SK-MEL-5 (cell line): ENCODE results near the gene KRTAP10-9. TPM values are rescaled to one million over a fixed set of nuclear protein-coding genes. Genes with fewer than 3 reads are reported as not detected.
"Not testable (repeated sequence)": the region's sequence is repeated elsewhere in the genome, so short reads cannot be mapped to it uniquely, and the experiment has no call there.

Source experiments
- DNase-seq: peaks from one replicate; pipeline ENCODE4 v3.0.0-alpha.2; 2016; ENCODE audit warnings: low read depth, low spot score
- in situ Hi-C: cut with HindIII; loops from 2 replicates; pipeline ENCODE4 v1.10.0; 2016; ENCODE audit warnings: low sequenced_read_pairs, high pct_unique_total_duplicates, low pct_unique_long_range_greater_than_20kb
- polyA plus RNA-seq, 2 experiments: library from polyadenylated mRNA; depleted of rRNA; stranded (reverse); fragments of >200 nt; gene quantifications; 2 replicates each; pipeline ENCODE4 v1.2.3, GENCODE V29; 2015
- total RNA-seq: library from RNA; depleted of rRNA; stranded (reverse); fragments of >200 nt; shearing (Covaris generic); gene quantifications from 2 replicates; pipeline ENCODE4 v1.2.3, GENCODE V29; 2014; rRNA removed

KRTAP10-9 gene, protein sequence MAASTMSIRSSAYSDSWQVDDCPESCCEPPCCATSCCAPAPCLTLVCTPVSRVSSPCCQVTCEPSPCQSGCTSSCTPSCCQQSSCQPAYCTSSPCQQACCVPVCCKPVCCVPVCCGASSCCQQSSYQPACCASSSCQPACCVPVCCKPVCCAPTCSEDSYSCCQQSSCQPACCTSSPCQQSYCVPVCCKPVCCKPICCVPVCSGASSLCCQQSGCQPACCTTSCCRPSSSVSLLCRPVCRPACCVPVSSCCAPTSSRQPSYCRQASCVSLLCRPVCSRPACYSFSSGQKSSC
- not detected in 2 replicates for total RNA-seq
- not detected in 2 replicates for polyA plus RNA-seq (2015; cell fraction: cytosol; rRNA removed)
- polyA plus RNA-seq (2015; cell fraction: nucleus; rRNA removed): not detected in 2 replicates

DNA sequence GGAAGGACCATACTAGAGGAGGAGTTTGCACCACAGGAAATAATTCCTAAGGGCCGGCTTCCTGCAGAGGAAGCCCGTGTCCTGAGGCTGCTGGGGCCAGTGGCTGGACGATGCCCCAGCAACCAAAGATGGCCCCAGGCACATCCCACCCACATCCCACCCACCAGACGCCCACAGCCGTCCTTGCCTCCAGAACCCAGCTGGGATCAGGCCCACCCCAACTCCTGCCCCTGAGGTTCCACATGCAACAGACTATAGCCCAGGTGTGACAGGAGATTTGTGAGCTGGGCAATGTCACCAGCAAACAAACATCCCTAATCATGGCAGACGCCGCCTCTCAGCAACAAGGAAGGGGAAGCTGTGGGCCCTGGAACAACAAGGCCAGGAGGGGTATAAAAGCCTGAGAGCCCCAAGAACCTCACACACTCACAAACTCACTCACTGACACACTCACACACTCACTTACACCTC lies at the start of gene KRTAP10-9:
KRTAP10-9 (plus strand) TSS at position 421 of the 471 bp plus-strand sequence. CDS start 79 bp downstream, outside the sequence.
- no peak for DNase-seq
- in situ Hi-C loops: no loop called here

DNA sequence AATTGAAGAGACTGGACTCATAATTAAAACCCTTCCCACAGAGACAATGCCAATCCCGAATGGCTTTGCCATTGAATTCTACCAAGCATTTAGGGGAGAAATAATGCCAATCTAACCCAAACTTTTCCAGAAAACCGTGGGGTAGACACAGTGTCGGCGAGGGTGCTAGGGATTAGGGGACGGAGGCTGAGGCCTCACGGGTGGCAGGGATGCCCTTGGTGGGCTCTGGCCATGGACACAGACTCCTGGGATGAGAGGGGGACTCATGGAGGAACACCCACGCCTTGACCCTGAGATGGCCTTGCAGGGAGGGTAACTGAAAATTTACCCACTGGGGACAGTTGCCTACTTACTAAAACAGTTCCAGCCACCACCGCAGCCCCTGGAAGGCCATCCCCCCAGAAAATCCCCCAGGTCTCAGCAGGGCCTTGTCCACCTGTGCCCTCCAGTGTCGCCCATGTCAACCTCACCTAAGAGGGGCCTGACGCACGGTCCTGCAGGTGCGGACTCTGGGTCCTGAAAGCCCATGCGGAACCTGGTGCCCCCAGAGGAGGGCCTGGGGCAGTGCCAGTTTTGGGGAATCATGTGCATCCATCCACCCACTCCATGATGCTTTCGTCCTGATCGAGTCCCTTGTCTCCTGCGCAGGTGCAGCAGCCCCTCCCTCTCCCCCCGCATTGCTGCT lies 48.4 kb upstream of the KRTAP10-9 start:
- in situ Hi-C loops: no loop called here
- DNase-seq: no peak

DNA sequence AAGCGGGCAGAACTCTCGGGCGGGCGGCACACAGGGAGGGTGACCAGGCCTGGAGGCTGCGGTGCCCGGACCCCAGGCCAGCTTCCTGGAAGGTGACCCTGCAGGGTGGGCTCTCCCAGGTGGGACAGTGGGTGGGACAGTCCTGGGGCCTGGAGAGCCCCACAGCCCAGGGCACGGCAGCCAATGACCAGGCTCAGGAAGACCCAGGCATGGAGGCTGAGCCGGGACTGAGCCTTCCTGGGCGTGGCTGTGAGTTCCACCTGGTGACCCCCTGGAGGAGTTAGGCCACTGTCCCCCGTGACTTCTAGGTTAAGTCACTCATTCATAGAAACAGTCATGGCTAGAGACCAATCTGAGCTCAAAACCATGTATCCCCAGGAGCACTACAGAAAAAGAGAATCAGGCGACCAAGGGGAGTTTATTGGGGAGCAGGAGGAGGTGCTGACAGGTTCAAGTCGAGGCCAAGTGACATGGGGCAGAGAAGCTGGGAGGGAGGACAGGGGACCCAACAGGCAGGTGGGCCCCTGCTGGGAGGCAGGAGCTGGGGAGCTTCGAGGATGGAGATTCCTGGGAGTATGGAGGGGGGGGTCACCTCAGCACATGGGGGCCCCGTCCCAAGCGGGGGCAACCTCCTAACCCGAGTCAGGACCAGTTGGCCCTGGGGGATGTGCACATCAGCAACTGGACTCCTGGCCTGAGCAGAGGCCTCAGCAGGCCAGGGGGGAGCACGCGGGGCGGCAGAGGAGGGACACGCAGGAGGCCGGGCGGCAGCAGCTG lies 47.6 kb upstream of the KRTAP10-9 start:
- no peak for DNase-seq
- in situ Hi-C loops: no loop called here

DNA sequence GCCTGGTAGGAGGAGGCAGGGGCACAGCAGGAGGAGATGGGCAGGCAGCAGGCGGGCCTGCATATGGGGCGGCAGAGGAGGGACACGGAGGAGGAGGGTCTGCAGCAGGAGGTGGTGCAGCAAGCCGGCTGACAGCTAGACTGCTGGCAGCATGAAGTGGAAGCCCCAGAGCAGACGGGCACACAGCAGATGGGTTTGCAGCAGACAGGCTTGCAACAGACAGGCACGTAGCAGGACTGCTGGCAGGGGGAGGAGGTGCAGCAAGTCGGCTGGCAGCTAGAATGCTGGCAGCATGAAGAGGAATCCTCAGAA lies 47.1 kb upstream of the KRTAP10-9 start:
- in situ Hi-C loops: no loop called here

DNA sequence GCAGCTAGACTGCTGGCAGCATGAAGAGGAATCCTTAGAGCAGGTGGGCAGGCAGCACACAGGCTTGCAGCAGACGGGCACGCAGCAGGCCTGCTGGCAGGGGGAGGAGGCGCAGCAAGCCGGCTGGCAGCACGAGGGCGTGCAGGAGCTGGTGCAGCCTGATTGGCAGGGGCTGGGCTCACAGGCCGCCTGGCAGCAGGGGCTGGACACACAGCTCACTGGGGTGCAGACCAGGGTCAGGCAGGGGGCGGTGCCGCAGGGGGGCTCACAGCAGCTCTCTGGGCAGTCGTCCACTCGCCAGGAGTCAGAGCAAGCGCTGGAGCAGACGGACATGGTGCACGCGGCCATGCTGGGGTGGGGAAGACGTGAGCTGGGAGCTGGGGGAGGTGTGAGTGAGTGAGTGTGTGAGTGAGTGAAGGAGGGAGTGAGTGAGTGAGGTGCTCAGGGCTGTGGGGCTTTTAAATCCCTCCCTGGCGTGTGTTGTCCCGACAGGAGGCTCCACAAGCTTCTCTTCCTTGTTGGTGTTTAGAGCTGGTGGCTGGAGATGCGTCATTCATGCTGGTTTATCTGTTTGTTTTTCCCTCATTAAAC lies 46.6 kb upstream of the KRTAP10-9 start, which contains the start of gene KRTAP10-5:
KRTAP10-5 (minus strand) TSS at position 374 of the 591 bp plus-strand sequence; CDS start at position 348, 26 bp downstream.
- DNase-seq, in situ Hi-C loops: not testable (repeated sequence)

More for the DNA sequence above, 47.1 kb upstream of the KRTAP10-9 start:
- no peak for DNase-seq

DNA sequence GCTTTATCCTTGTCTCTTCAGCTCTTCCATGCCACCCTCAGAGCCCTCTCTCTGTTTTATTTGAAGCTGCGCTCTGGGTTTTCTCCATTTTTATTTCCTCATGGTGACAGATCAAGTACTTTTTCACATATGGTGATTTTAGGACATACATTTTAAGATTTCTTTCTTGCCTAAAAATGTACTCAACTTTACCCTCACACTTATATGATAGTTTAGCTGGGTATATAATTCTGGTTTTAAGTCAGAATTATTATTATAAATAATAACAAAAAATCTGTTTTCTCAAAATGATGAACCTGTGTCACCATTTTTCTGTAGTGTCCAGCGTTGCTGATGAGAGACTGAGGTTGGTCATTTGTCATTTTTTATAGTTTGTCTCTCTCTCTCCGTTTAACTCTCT lies 45.7 kb upstream of the KRTAP10-9 start:
- in situ Hi-C loops: no loop called here
- no peak for DNase-seq

DNA sequence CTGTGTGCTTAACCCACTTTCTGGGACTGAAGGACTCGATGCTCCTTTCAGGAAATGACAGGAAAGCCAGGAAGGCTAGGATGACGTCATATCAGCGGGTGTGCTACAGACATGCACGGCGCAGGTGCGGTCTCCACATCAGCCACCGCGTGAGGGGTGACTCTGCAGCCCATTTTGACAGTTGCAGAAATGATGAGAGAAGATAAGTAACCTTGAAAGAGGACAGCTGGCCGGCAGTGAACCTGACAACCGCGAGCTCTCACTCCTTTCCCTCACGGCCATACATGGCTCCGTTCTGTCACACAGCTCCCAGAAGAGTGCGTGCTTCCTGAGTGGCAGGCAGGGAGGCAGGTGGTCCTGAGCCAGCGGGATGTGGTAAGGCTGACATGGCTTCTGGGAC lies 44.8 kb upstream of the KRTAP10-9 start:
- DNase-seq: no peak
- in situ Hi-C loops: no loop called here

DNA sequence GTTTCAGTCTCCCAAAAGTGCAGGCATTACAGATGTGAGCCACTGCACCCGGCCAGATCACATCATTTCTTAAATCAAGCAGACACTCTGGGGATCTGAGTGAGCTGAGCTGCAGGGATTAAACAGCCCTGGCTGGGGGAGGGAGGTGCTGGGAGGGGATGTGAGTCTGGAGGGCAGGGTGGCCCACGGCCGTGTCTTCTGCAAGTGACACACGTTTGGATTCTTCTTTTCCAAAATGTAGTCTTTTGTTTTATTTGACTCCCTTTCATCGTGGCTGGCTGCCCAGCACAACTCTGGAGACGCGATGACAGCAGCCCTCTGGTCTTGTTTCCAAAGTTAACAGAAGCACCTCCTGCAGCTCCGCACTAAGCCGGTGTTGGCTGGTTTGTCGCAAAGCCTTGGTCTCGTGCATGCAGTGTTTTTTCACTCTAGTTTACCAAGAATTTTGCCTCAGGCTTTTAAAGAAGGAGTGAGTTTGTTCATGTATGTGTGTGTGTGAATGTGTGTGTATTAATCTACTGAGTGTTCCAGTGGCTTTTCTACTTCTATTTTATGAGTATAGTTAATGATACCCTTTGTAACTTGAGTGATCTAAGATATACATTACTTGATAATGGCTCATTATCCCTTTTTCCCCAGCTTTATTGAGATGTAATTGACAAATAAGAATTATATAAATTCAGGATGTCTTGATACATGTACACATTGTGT lies 43.6 kb upstream of the KRTAP10-9 start:
- DNase-seq: no peak
- in situ Hi-C loops: no loop called here

DNA sequence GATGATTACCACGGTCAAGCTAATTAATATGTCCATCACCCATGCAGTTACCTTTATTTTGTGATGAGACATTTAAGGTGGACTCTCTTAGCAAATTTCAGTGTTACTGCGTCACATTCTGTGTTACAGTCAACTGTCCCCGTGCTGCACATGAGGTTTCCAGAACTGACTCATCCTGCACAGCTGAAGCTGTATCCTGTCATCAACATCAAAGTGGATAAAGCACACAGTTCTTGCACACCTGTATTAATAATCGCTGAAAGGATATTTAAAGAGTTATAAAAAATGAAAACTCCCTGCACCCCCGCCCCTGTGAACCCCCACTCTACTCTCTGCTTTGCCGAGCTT lies 43.1 kb upstream of the KRTAP10-9 start:
- in situ Hi-C loops: no loop called here
- no peak for DNase-seq

DNA sequence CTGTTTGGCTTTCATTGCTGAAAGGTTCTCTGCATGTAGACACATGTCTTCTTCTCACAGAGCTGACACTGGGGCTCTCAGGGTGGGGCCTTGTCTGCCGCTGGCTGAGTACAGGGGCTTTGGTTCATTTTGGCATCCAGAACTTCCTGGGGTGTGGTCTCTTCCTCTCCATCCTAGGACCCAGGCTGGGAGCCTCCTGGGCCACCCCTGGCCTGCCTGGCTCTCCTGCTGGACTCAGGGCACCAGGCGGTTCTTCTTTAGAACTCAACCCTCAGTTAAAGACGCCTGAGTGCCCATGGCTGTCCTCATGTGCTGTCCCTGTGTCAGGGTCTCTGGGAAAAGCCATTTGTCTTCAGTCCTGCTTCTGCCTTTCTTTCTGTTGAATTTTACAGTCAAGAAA lies 41.0 kb upstream of the KRTAP10-9 start:
- in situ Hi-C loops: no loop called here
- DNase-seq: no peak

DNA sequence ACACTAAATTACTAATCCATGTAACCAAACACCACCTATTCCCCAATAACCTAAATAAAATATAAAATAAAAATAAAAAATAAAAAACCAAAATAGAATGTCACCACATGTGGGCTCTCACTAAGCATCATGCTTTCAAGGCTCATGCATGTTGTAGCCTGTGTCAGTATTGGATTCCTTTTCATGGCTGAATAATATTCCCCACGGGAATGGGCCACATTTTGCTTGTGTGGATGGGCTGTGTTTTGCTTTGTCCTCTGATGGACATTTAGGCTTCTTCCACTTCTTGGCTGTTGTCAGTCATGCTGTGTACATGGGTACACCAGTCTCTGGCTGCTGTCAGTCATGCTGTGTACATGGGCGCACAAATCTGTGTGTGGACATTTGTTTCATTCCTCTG lies 37.8 kb upstream of the KRTAP10-9 start:
- in situ Hi-C loops: no loop called here
- DNase-seq: no peak

DNA sequence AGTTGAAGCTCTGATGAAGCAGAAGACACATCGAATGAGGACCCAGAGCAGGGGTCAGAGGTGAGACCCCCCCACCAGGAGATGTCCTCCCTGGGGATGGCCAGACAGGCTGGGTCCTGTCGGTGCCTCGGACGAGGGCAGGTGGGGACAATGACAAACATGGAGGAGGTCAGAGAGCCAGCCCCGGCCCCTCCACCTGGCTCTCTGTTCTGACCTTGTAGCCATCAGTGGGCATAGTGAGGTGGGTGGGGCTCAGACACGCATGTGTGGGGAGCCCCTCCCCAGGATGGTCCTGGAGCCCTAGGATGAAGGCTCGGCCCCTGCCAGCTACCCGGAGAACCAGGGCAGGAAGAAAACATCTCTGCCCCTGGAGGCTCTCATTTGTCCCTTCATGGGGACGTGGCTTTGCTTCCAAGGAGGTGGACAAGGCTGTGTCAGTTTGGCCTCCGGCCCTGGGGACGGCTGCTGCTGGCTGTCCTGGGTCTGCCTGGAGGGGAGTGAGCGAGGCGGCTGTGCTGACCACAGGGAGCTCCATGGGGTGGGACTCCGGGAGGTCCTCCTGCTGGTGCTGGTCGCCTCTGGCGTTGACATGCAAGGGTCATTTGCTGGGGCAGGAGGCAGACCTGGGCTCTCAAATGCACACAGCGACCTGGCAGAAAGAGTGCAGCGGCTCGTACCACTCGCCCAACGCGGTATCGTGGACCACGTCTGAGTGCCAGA lies 37.1 kb upstream of the KRTAP10-9 start:
- in situ Hi-C loops: no loop called here

DNA sequence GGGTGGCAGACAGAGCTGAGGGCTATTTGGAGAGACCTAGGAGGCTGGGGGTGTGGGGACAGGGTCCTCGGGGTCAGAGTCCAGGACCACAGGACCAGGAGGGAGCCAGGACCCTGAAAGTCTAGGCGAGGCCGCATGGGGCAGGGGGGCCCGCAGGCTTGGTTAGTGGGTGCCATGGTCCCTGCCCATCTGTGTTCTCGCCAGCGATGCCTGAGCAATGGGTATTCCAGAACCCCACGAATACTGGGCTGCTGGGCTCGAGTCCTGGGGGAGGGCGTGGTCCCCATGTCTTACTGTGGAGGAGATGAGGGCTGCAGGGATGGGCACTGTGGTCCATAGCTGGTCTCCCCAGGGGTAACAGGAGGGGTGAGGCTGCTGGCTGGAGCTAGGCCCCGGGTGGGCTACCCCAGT lies 36.6 kb upstream of the KRTAP10-9 start:
- no peak for DNase-seq
- in situ Hi-C loops: no loop called here

More for the DNA sequence above, 37.1 kb upstream of the KRTAP10-9 start:
- DNase-seq: no peak

DNA sequence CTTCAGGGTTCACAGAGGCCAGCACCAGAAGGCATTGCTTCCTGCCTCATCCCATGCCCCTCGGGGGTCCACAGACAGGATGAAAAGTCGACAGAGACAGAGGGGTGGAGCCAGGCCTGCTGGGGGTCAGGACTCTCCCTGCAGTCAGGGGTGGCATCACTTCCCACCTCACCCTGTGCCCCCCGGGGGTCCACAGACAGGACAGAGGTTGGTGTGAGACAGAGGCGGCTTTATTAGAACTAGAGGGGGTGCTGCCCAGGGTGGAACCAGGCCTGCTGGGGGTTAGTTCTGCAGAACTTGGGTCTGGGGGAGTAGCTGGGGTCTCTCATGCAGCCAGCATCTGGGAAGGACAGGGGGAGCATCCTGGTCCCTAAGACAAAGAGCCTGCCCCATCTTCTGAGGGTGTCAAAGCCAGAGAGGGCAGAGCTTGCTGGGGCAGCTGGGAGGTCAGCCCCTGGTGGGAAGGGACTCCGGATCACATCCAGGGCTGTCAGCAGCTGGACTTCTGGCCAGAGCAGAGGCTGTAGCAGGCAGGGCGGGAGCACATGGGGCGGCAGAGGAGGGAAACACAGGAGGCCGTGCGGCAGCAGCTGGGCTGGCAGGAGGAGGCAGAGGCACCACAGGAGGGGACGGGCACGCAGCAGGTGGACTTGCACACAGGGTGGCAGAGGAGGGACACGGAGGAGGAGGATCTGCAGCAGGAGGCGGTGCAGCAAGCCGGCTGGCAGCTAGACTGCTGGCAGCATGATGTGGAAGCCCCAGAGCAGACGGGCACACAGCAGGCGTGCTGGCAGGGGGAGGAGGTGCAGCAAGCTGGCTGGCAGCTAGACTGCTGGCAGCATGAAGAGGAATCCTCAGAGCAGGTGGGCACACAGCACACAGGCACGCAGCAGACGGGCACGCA lies 35.7 kb upstream of the KRTAP10-9 start:
- in situ Hi-C loops, DNase-seq: not testable (repeated sequence)

DNA sequence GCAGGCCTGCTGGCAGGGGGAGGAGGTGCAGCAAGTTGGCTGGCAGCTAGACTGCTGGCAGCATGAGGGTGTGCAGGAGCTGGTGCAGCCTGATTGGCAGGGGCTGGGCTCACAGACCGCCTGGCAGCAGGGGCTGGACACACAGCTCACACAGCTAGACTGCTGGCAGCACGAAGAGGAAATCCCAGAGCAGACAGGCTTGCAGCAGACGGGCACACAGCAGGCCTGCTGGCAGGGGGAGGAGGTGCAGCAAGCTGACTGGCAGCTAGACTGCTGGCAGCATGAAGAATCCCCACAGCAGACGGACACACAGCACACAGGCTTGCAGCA lies 35.1 kb upstream of the KRTAP10-9 start:
- in situ Hi-C loops, DNase-seq: not testable (repeated sequence)
